Activated CD8-positive, alpha-beta memory T cell treated with anti-CD3 and anti-CD28 coated beads for 24 hours (primary cell): ENCODE results near the gene TMEM207.

ENCODE experiments used
- DNase-seq: peaks from one replicate; pipeline ENCODE4 v3.0.0-alpha.2; 2020

Gene TMEM207

DNA sequence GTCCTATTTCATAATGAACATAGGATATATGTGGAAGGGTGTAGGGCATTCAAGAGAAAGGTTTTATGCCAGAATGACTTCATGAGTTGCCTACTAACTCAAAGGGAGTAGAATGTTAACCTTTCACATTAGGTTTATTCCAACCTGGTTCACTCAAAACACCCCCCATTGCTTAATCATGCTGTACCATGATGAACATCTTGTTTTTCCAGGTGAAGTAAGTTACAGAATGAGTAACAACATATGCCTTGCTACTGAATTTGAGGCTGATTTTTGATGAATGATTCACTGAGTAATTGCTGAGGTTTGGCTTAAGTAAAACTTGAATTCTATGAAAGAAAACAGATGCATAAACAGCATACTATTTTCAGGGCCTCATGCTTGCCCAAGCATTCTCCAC, 67.6 kb downstream of the TMEM207 start:
- DNase-seq, result no peak

DNA sequence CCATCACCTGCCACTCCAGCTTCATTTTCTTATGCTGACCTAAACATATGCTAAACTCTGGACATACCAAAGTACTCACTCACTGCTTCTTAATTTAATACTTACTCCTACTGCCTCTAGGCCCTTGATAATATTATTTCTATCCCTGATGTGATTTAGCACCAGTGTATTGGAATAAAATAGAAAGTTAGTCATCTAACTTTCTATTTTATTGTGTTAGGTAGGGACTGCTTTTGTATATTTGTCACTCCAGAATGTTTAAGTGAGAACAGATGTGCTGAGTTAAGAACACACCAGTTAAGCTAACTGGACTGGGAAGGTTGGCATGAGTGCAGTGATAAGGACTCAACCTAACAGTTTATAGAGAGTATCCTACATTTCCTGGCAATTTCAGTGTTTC, 68.3 kb downstream of the TMEM207 start:
- no peak for DNase-seq

DNA sequence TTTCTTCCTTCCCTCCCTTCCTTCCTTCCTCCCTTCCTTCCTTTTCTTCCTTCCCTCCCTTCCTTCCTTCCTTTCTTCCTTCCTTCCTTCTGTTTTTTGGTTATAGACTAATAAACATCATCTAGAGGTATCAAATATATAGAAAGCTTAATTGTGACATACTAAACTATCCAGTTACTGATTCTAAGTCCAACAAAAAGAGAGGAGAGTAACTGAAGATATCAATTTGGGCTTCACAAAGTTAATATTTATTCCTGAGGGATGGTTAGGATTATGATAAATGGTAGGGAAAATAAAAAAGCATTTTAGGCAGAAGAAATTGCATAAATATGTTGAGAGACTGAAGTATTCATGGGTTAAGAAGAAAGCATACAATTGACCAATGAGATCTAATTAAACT, 69.5 kb downstream of the TMEM207 start:
- no peak for DNase-seq
